OCI-LY1 (cell line): ENCODE measurements around the gene PTPRN2.

ENCODE experiments used
- H2AFZ ChIP-seq: fragments of 200-600 bp; sonication (generic), shearing (Covaris generic); 2 replicates; pipeline ENCODE4 v1.6.0; 2014; ENCODE audit warnings: antibody characterized with exemption, mild to moderate bottlenecking, low read length
- H3F3A ChIP-seq: fragments of 200-600 bp; sonication (generic), shearing (Covaris generic); 2 replicates; pipeline ENCODE4 v1.6.0; 2014; ENCODE audit warnings: mild to moderate bottlenecking, antibody characterized with exemption, low read length, moderate library complexity; ENCODE audit not compliant: insufficient read depth
- H3K27ac ChIP-seq: fragments of 200-600 bp; sonication (generic); 2 replicates; pipeline ENCODE4 v1.5.1; 2014; ENCODE audit warnings: low read length, mixed run types, mild to moderate bottlenecking, low read depth; ENCODE audit not compliant: poor library complexity, severe bottlenecking
- H3K27me3 ChIP-seq: fragments of 200-600 bp; sonication (generic); 2 replicates; pipeline ENCODE4 v1.6.0; 2014; ENCODE audit warnings: antibody characterized with exemption, mild to moderate bottlenecking, low read length, moderate library complexity; ENCODE audit not compliant: insufficient read depth
- H3K36me3 ChIP-seq: fragments of 200-600 bp; sonication (generic); 2 replicates; pipeline ENCODE4 v1.6.1; 2014; ENCODE audit warnings: mild to moderate bottlenecking, antibody characterized with exemption, low read length, moderate library complexity, mixed read lengths; ENCODE audit not compliant: insufficient read depth
- H3K4me1 ChIP-seq: fragments of 200-600 bp; sonication (generic); 2 replicates; pipeline ENCODE4 v1.5.1; 2014; ENCODE audit warnings: mild to moderate bottlenecking, low read length, moderate library complexity; ENCODE audit not compliant: insufficient read depth, severe bottlenecking
- H3K4me2 ChIP-seq: fragments of 200-600 bp; sonication (generic), shearing (Covaris generic); 2 replicates; pipeline ENCODE4 v1.6.1; 2014; ENCODE audit warnings: low read length
- H3K4me3 ChIP-seq: fragments of 200-600 bp; sonication (generic); 2 replicates; pipeline ENCODE4 v1.5.1; 2014; ENCODE audit warnings: low read length, low read depth, mild to moderate bottlenecking, mixed read lengths; ENCODE audit not compliant: poor library complexity, severe bottlenecking
- H3K79me2 ChIP-seq: fragments of 200-600 bp; shearing (Covaris generic); 2 replicates; pipeline ENCODE4 v1.6.1; 2016; ENCODE audit warnings: mixed run types, low read length, mixed read lengths; ENCODE audit not compliant: insufficient read depth
- H3K9ac ChIP-seq: fragments of 200-600 bp; sonication (generic), shearing (Covaris generic); 2 replicates; pipeline ENCODE4 v1.6.1; 2014; ENCODE audit warnings: mild to moderate bottlenecking, low read length, mixed read lengths
- H3K9me2 ChIP-seq: fragments of 200-600 bp; sonication (generic), shearing (Covaris generic); 2 replicates; pipeline ENCODE4 v1.6.1; 2014; ENCODE audit warnings: low read depth, mild to moderate bottlenecking, low read length, mixed read lengths
- H3K9me3 ChIP-seq: fragments of 200-600 bp; shearing (Covaris generic); 2 replicates; pipeline ENCODE4 v1.6.1; 2014; ENCODE audit warnings: low read length, mixed read lengths
- H4K20me1 ChIP-seq: fragments of 200-600 bp; sonication (generic), shearing (Covaris generic); 2 replicates; pipeline ENCODE4 v1.6.0; 2016; ENCODE audit warnings: mild to moderate bottlenecking, low read length; ENCODE audit not compliant: insufficient read depth
- EZH2 ChIP-seq: fragments of 200-600 bp; sonication (generic), shearing (Covaris generic); IDR thresholded peaks from 2 replicates; pipeline ENCODE4 v1.8.0; 2017; ENCODE audit warnings: borderline replicate concordance, mixed run types, mild to moderate bottlenecking, antibody characterized with exemption, low read length, moderate library complexity, mixed read lengths
- TF ChIP-seq, protein P1 (sequence below): fragments of 200-600 bp; sonication (generic), shearing (Covaris generic); IDR thresholded peaks from 2 replicates; pipeline ENCODE4 v1.5.1; 2017; ENCODE audit warnings: mild to moderate bottlenecking, antibody characterized with exemption, low read length, moderate library complexity, mixed read lengths

PTPRN2 gene

DNA sequence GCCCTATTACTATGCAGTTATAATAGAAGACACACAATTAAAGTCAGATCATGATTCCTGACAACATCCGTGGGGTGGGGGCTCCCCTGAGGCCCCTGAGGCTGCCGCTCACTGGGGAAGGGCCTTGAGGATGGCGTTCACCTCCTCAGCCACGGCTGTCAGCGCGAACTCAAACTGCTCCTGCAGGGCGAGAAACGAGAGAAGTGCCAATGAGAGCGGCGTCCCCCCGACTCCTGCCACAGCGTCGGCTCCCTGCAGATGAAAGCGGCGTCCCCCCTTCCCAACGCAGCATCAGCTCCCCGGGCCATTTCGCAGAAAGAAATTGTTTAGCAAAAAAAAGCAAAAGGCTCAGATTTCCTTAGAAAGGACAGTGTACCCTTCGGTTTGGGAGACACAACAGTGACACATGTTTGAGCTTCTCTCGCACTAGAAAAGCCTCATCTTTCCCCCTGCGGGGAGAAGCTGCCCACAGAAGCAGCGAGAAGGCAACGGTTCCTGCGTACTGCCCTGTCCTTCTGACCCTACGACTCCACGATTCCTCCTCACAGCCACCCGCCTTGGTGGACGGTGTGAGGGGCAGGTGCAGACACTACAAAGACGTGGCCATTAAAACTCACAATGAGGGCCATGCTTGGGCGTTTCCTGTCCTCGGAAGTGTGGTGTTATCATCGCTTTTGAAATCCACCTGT is 1046.9 kb downstream of the PTPRN2 start:
- TF ChIP-seq EZH2 = no peak
- TF ChIP-seq, protein P1, sequence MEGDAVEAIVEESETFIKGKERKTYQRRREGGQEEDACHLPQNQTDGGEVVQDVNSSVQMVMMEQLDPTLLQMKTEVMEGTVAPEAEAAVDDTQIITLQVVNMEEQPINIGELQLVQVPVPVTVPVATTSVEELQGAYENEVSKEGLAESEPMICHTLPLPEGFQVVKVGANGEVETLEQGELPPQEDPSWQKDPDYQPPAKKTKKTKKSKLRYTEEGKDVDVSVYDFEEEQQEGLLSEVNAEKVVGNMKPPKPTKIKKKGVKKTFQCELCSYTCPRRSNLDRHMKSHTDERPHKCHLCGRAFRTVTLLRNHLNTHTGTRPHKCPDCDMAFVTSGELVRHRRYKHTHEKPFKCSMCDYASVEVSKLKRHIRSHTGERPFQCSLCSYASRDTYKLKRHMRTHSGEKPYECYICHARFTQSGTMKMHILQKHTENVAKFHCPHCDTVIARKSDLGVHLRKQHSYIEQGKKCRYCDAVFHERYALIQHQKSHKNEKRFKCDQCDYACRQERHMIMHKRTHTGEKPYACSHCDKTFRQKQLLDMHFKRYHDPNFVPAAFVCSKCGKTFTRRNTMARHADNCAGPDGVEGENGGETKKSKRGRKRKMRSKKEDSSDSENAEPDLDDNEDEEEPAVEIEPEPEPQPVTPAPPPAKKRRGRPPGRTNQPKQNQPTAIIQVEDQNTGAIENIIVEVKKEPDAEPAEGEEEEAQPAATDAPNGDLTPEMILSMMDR = no peak
- Histone ChIP-seq H3K4me3 (no peak overlapping the region), H4K20me1 (no peaks in the 10 kb centered on the region), H3K9ac (no peak overlapping the region), H3K4me2 (no peak overlapping the region), H3K27me3 (peaks cover 15% of the 10 kb centered on the region; the same call in 1 of the 2 replicates), H3K36me3 (no peaks in the 10 kb centered on the region), H3K9me2 (no peaks in the 10 kb centered on the region), H3K4me1 (no peaks in the 10 kb centered on the region), H3F3A (no peaks in the 10 kb centered on the region), H3K9me3 (no peaks in the 10 kb centered on the region), H3K27ac (no peak overlapping the region), H2AFZ (no peak overlapping the region), H3K79me2 (no peaks in the 10 kb centered on the region)

GRCh38 chr7:157540020-157540419 is 1047.6 kb downstream of the PTPRN2 start:
- Histone ChIP-seq H4K20me1 (no peaks in the 10 kb centered on the region), H3K79me2 (no peaks in the 10 kb centered on the region), H3K9me3 (no peaks in the 10 kb centered on the region), H3F3A (no peaks in the 10 kb centered on the region), H3K27ac (no peak overlapping the region), H3K27me3 (peaks cover 15% of the 10 kb centered on the region; the same call in 1 of the 2 replicates), H3K9ac (no peak overlapping the region), H3K4me1 (no peaks in the 10 kb centered on the region), H3K4me3 (no peak overlapping the region), H3K36me3 (no peaks in the 10 kb centered on the region), H2AFZ (no peak overlapping the region), H3K9me2 (no peaks in the 10 kb centered on the region), H3K4me2 (no peak overlapping the region)
- TF ChIP-seq EZH2 = no peak
- TF ChIP-seq, protein P1 = no peak

DNA sequence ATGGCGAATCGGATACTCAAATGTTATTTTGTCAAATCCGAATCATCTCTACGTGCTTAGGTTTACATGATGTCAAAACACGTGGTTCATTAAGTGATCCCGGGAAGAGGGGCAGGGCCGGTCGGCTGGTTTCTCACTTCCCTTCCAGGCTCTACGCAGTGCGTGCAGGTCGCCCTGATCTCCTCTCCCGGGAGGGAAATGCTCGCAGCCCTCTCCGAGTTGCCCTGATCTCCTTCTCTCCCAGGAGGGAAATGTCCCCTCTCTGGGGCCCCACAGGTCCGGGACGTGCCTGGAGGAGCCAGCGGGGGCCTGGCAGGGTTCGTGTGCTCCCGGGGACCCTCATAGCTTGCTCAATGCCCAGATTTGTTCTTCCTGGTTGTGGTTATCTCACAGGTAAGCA is 1048.1 kb downstream of the PTPRN2 start:
- Histone ChIP-seq H3K9me3 (no peaks in the 10 kb centered on the region), H4K20me1 (no peaks in the 10 kb centered on the region), H3K9me2 (no peaks in the 10 kb centered on the region), H3K27ac (no peak overlapping the region), H3K4me1 (no peaks in the 10 kb centered on the region), H3K4me2 (no peak overlapping the region), H3K27me3 (peaks cover 15% of the 10 kb centered on the region; the same call in 1 of the 2 replicates), H3K36me3 (no peaks in the 10 kb centered on the region), H3K79me2 (no peaks in the 10 kb centered on the region), H3F3A (no peaks in the 10 kb centered on the region), H2AFZ (no peak overlapping the region), H3K9ac (no peak overlapping the region), H3K4me3 (no peak overlapping the region)
- no peak for TF ChIP-seq EZH2
- TF ChIP-seq, protein P1 = no peak
